HEK293 (cell line): Measurements from ENCODE around the gene CPE.
A peak's percentile ranks its signal among the peaks of the same experiment; 100 is the strongest.

Experiments
- BCL11B ChIP-seq: fragments of 450-650 bp; formaldehyde crosslinking; IDR thresholded peaks from 2 replicates; pipeline ENCODE4 v1.5.1; 2016; ENCODE audit warnings: low read depth, missing biosample characterization, missing genetic modification characterization
- FEZF1 ChIP-seq: fragments of 450-650 bp; formaldehyde crosslinking; IDR thresholded peaks from 2 replicates; pipeline ENCODE4 v1.5.1; 2016; ENCODE audit warnings: missing biosample characterization, missing genetic modification characterization
- MZF1 ChIP-seq: fragments of 450-650 bp; formaldehyde crosslinking; IDR thresholded peaks from 2 replicates; pipeline ENCODE4 v1.5.1; 2017; ENCODE audit warnings: missing biosample characterization, missing genetic modification characterization, borderline replicate concordance
- PRDM1 ChIP-seq: fragments of 450-650 bp; formaldehyde crosslinking; IDR thresholded peaks from 2 replicates; pipeline ENCODE4; 2016; ENCODE audit warnings: missing biosample characterization, missing genetic modification characterization
- SETDB1 ChIP-seq: IDR thresholded peaks from one replicate; pipeline ENCODE4 v1.6.1; 2017; ENCODE audit warnings: mild to moderate bottlenecking, low read length, moderate library complexity, mixed read lengths; ENCODE audit not compliant: insufficient read length
- ZFP37 ChIP-seq: fragments of 450-650 bp; formaldehyde crosslinking; IDR thresholded peaks from 2 replicates; pipeline ENCODE4 v1.5.1; 2016; ENCODE audit warnings: missing biosample characterization, missing genetic modification characterization
- ZFP69B ChIP-seq: fragments of 450-650 bp; formaldehyde crosslinking; IDR thresholded peaks from 2 replicates; pipeline ENCODE4 v1.5.1; 2016; ENCODE audit warnings: missing biosample characterization, missing genetic modification characterization
- ZNF10 ChIP-seq: fragments of 450-650 bp; formaldehyde crosslinking; IDR thresholded peaks from 2 replicates; pipeline ENCODE4 v1.5.1; 2017; ENCODE audit warnings: missing biosample characterization, missing genetic modification characterization
- ZNF155 ChIP-seq: fragments of 450-650 bp; formaldehyde crosslinking; IDR thresholded peaks from 2 replicates; pipeline ENCODE4 v1.5.1; 2016; ENCODE audit warnings: missing biosample characterization, missing genetic modification characterization
- ZNF211 ChIP-seq: fragments of 450-650 bp; formaldehyde crosslinking; IDR thresholded peaks from 2 replicates; pipeline ENCODE4 v1.5.1; 2016; ENCODE audit warnings: low read depth, missing biosample characterization, missing genetic modification characterization
- ZNF223 ChIP-seq: fragments of 450-650 bp; formaldehyde crosslinking; IDR thresholded peaks from 2 replicates; pipeline ENCODE4 v1.5.1; 2016; ENCODE audit warnings: missing biosample characterization, missing genetic modification characterization
- ZNF239 ChIP-seq: fragments of 450-650 bp; formaldehyde crosslinking; IDR thresholded peaks from 2 replicates; pipeline ENCODE4 v1.5.1; 2016; ENCODE audit warnings: missing biosample characterization, missing genetic modification characterization
- ZNF274 ChIP-seq, 2 experiments: fragments of 200-500 bp in 1 of 2; fragments of 450-650 bp in 1 of 2; sonication (Bioruptor generic) in 1 of 2; formaldehyde crosslinking in 1 of 2; IDR thresholded peaks; 2 replicates each; pipeline versions ENCODE4 v1.5.1 to v1.6.1; 2014 to 2016; ENCODE audit warnings: borderline replicate concordance in 1 of 2, inconsistent platforms in 1 of 2, low read length in 1 of 2, missing biosample characterization in 1 of 2, missing genetic modification characterization in 1 of 2
- ZNF302 ChIP-seq: fragments of 450-650 bp; formaldehyde crosslinking; IDR thresholded peaks from 2 replicates; pipeline ENCODE4 v1.5.1; 2016; ENCODE audit warnings: missing biosample characterization, missing genetic modification characterization, low read depth
- ZNF366 ChIP-seq: fragments of 450-650 bp; formaldehyde crosslinking; conservative IDR thresholded peaks from 2 replicates; pipeline ENCODE4 v1.5.1; 2016; ENCODE audit warnings: missing biosample characterization, missing genetic modification characterization
- ZNF394 ChIP-seq: fragments of 450-650 bp; formaldehyde crosslinking; IDR thresholded peaks from 2 replicates; pipeline ENCODE4 v1.5.1; 2016; ENCODE audit warnings: missing biosample characterization, missing genetic modification characterization, mild to moderate bottlenecking, moderate library complexity, borderline replicate concordance
- ZNF416 ChIP-seq: fragments of 450-650 bp; formaldehyde crosslinking; IDR thresholded peaks from 2 replicates; pipeline ENCODE4 v1.5.1; 2016; ENCODE audit warnings: missing biosample characterization, missing genetic modification characterization
- ZNF501 ChIP-seq: fragments of 450-650 bp; formaldehyde crosslinking; IDR thresholded peaks from 2 replicates; pipeline ENCODE4 v1.5.1; 2016; ENCODE audit warnings: missing biosample characterization, missing genetic modification characterization
- ZNF560 ChIP-seq: fragments of 450-650 bp; formaldehyde crosslinking; IDR thresholded peaks from 2 replicates; pipeline ENCODE4 v1.5.1; 2017; ENCODE audit warnings: missing biosample characterization, missing genetic modification characterization, borderline replicate concordance
- ZNF585B ChIP-seq: fragments of 450-650 bp; formaldehyde crosslinking; IDR thresholded peaks from 2 replicates; pipeline ENCODE4 v1.5.1; 2016; ENCODE audit warnings: missing biosample characterization, missing genetic modification characterization
- ZNF596 ChIP-seq: fragments of 450-650 bp; IDR thresholded peaks from 2 replicates; pipeline ENCODE4 v1.5.0; 2018; ENCODE audit warnings: missing biosample characterization, mild to moderate bottlenecking, missing genetic modification characterization, moderate library complexity
- ZNF629 ChIP-seq: fragments of 450-650 bp; formaldehyde crosslinking; IDR thresholded peaks from 2 replicates; pipeline ENCODE4 v1.5.1; 2017; ENCODE audit warnings: missing biosample characterization, missing genetic modification characterization
- ZSCAN23 ChIP-seq: fragments of 450-650 bp; formaldehyde crosslinking; IDR thresholded peaks from 2 replicates; pipeline ENCODE4 v1.5.1; 2016; ENCODE audit warnings: missing biosample characterization, missing genetic modification characterization
- TF ChIP-seq, protein P1 (sequence below): fragments of 450-650 bp; formaldehyde crosslinking; IDR thresholded peaks from 2 replicates; pipeline ENCODE4 v1.5.1; 2017; ENCODE audit warnings: missing biosample characterization, missing genetic modification characterization
- TF ChIP-seq, protein P2 (sequence below): fragments of 450-650 bp; formaldehyde crosslinking; IDR thresholded peaks from 2 replicates; pipeline ENCODE4 v1.5.1; 2016; ENCODE audit warnings: missing biosample characterization, missing genetic modification characterization
- TF ChIP-seq, protein P3 (sequence below): fragments of 450-650 bp; formaldehyde crosslinking; IDR thresholded peaks from 2 replicates; pipeline ENCODE4 v1.5.1; 2017; ENCODE audit warnings: missing biosample characterization, missing genetic modification characterization
- TF ChIP-seq, protein P4 (sequence below): fragments of 450-650 bp; formaldehyde crosslinking; IDR thresholded peaks from 2 replicates; pipeline ENCODE4 v1.5.1; 2016; ENCODE audit warnings: missing biosample characterization, missing genetic modification characterization
- TF ChIP-seq, protein P5 (sequence below): fragments of 450-650 bp; formaldehyde crosslinking; IDR thresholded peaks from 2 replicates; pipeline ENCODE4 v1.5.1; 2017; ENCODE audit warnings: missing biosample characterization, missing genetic modification characterization
- TF ChIP-seq, protein P6 (sequence below): fragments of 450-650 bp; formaldehyde crosslinking; IDR thresholded peaks from 2 replicates; pipeline ENCODE4 v1.5.1; 2017; ENCODE audit warnings: missing biosample characterization, missing genetic modification characterization
- TF ChIP-seq, protein P7 (sequence below): fragments of 450-650 bp; formaldehyde crosslinking; IDR thresholded peaks from 2 replicates; pipeline ENCODE4 v1.5.1; 2016; ENCODE audit warnings: missing biosample characterization, missing genetic modification characterization

The CPE gene

DNA sequence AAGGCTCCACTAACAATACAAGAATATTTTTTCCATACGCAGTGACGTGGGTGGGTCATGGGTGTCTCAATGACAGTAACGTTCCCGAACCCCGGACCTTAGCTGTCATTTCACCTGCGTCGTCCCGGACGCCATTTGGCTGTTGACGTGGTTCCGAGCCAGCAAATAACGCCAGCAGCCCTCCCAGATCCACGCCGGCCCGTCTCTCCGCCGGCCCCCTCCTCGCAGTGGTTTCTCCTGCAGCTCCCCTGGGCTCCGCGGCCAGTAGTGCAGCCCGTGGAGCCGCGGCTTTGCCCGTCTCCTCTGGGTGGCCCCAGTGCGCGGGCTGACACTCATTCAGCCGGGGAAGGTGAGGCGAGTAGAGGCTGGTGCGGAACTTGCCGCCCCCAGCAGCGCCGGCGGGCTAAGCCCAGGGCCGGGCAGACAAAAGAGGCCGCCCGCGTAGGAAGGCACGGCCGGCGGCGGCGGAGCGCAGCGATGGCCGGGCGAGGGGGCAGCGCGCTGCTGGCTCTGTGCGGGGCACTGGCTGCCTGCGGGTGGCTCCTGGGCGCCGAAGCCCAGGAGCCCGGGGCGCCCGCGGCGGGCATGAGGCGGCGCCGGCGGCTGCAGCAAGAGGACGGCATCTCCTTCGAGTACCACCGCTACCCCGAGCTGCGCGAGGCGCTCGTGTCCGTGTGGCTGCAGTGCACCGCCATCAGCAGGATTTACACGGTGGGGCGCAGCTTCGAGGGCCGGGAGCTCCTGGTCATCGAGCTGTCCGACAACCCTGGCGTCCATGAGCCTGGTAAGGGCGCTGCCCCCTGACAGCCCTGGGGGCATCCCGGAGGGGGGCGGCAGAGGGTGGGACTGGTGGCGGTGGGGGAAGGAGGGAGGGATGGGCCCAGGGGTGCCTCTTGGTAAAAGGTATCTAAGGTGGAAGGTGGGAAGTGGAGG is at the start of gene CPE (continued):
- no peak for TF ChIP-seq ZNF223
- no peak for TF ChIP-seq ZNF394 (tag by site-specific recombination)
- TF ChIP-seq, protein P1, sequence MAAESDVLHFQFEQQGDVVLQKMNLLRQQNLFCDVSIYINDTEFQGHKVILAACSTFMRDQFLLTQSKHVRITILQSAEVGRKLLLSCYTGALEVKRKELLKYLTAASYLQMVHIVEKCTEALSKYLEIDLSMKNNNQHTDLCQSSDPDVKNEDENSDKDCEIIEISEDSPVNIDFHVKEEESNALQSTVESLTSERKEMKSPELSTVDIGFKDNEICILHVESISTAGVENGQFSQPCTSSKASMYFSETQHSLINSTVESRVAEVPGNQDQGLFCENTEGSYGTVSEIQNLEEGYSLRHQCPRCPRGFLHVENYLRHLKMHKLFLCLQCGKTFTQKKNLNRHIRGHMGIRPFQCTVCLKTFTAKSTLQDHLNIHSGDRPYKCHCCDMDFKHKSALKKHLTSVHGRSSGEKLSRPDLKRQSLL (tag by site-specific recombination) = no peak
- no peak for TF ChIP-seq ZNF302
- no peak for TF ChIP-seq SETDB1
- no peak for TF ChIP-seq ZNF274 (IDR thresholded peaks at IDR 0.05; ENCODE audit: low read length)
- TF ChIP-seq ZNF274 (tag by site-specific recombination; IDR thresholded peaks at IDR 0.05; ENCODE audit: borderline replicate concordance) = no peak
- TF ChIP-seq ZNF416 = no peak
- TF ChIP-seq, protein P2, sequence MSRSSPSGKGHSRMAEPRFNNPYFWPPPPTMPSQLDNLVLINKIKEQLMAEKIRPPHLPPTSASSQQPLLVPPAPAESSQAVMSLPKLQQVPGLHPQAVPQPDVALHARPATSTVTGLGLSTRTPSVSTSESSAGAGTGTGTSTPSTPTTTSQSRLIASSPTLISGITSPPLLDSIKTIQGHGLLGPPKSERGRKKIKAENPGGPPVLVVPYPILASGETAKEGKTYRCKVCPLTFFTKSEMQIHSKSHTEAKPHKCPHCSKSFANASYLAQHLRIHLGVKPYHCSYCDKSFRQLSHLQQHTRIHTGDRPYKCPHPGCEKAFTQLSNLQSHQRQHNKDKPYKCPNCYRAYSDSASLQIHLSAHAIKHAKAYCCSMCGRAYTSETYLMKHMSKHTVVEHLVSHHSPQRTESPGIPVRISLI (tag by site-specific recombination) = no peak
- TF ChIP-seq ZFP37 (tag by site-specific recombination) = no peak; the same call in 1 of the 2 replicates
- no peak for TF ChIP-seq PRDM1 (tag by site-specific recombination)
- TF ChIP-seq, protein P3, sequence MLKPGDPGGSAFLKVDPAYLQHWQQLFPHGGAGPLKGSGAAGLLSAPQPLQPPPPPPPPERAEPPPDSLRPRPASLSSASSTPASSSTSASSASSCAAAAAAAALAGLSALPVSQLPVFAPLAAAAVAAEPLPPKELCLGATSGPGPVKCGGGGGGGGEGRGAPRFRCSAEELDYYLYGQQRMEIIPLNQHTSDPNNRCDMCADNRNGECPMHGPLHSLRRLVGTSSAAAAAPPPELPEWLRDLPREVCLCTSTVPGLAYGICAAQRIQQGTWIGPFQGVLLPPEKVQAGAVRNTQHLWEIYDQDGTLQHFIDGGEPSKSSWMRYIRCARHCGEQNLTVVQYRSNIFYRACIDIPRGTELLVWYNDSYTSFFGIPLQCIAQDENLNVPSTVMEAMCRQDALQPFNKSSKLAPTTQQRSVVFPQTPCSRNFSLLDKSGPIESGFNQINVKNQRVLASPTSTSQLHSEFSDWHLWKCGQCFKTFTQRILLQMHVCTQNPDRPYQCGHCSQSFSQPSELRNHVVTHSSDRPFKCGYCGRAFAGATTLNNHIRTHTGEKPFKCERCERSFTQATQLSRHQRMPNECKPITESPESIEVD (tag by site-specific recombination) = no peak
- no peak for TF ChIP-seq BCL11B (tag by site-specific recombination)
- no peak for TF ChIP-seq FEZF1 (tag by site-specific recombination)
- TF ChIP-seq ZNF501 (tag by site-specific recombination) = peak; percentile 77; the same call in 1 of the 2 replicates
- TF ChIP-seq ZSCAN23 (tag by site-specific recombination) = no peak
- no peak for TF ChIP-seq ZFP69B (tag by site-specific recombination)
- TF ChIP-seq ZNF155 = no peak
- no peak for TF ChIP-seq ZNF239 (tag by site-specific recombination)
- TF ChIP-seq MZF1 (tag by site-specific recombination) = no peak
- no peak for TF ChIP-seq ZNF596 (tag by site-specific recombination)
- TF ChIP-seq, protein P4, sequence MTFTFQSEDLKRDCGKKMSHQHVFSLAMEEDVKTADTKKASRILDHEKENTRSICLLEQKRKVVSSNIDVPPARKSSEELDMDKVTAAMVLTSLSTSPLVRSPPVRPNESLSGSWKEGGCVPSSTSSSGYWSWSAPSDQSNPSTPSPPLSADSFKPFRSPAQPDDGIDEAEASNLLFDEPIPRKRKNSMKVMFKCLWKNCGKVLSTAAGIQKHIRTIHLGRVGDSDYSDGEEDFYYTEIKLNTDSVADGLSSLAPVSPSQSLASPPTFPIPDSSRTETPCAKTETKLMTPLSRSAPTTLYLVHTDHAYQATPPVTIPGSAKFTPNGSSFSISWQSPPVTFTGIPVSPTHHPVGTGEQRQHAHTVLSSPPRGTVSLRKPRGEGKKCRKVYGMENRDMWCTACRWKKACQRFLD (tag by site-specific recombination) = no peak
- TF ChIP-seq, protein P5, sequence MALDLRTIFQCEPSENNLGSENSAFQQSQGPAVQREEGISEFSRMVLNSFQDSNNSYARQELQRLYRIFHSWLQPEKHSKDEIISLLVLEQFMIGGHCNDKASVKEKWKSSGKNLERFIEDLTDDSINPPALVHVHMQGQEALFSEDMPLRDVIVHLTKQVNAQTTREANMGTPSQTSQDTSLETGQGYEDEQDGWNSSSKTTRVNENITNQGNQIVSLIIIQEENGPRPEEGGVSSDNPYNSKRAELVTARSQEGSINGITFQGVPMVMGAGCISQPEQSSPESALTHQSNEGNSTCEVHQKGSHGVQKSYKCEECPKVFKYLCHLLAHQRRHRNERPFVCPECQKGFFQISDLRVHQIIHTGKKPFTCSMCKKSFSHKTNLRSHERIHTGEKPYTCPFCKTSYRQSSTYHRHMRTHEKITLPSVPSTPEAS (tag by site-specific recombination) = no peak
- TF ChIP-seq, protein P6, sequence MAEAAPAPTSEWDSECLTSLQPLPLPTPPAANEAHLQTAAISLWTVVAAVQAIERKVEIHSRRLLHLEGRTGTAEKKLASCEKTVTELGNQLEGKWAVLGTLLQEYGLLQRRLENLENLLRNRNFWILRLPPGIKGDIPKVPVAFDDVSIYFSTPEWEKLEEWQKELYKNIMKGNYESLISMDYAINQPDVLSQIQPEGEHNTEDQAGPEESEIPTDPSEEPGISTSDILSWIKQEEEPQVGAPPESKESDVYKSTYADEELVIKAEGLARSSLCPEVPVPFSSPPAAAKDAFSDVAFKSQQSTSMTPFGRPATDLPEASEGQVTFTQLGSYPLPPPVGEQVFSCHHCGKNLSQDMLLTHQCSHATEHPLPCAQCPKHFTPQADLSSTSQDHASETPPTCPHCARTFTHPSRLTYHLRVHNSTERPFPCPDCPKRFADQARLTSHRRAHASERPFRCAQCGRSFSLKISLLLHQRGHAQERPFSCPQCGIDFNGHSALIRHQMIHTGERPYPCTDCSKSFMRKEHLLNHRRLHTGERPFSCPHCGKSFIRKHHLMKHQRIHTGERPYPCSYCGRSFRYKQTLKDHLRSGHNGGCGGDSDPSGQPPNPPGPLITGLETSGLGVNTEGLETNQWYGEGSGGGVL (tag by site-specific recombination) = no peak
- TF ChIP-seq ZNF211 (tag by site-specific recombination) = no peak
- no peak for TF ChIP-seq ZNF10 (tag by site-specific recombination)
- no peak; the same call in 1 of the 2 replicates for TF ChIP-seq ZNF629 (tag by site-specific recombination)
- TF ChIP-seq ZNF366 (tag by site-specific recombination) = no peak
- TF ChIP-seq, protein P7, sequence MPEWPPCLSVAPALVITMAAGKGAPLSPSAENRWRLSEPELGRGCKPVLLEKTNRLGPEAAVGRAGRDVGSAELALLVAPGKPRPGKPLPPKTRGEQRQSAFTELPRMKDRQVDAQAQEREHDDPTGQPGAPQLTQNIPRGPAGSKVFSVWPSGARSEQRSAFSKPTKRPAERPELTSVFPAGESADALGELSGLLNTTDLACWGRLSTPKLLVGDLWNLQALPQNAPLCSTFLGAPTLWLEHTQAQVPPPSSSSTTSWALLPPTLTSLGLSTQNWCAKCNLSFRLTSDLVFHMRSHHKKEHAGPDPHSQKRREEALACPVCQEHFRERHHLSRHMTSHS (tag by site-specific recombination) = no peak
- no peak for TF ChIP-seq ZNF560 (tag by site-specific recombination)
- no peak for TF ChIP-seq ZNF585B
